Measurements from ENCODE around the gene PSMB10.

GRCh38 chr16:67926181-67926750, 10.4 kb downstream of the PSMB10 start:
- TF ChIP-seq, protein P1, sequence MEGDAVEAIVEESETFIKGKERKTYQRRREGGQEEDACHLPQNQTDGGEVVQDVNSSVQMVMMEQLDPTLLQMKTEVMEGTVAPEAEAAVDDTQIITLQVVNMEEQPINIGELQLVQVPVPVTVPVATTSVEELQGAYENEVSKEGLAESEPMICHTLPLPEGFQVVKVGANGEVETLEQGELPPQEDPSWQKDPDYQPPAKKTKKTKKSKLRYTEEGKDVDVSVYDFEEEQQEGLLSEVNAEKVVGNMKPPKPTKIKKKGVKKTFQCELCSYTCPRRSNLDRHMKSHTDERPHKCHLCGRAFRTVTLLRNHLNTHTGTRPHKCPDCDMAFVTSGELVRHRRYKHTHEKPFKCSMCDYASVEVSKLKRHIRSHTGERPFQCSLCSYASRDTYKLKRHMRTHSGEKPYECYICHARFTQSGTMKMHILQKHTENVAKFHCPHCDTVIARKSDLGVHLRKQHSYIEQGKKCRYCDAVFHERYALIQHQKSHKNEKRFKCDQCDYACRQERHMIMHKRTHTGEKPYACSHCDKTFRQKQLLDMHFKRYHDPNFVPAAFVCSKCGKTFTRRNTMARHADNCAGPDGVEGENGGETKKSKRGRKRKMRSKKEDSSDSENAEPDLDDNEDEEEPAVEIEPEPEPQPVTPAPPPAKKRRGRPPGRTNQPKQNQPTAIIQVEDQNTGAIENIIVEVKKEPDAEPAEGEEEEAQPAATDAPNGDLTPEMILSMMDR (IDR thresholded peaks at IDR 0.05; ENCODE audit: insufficient read depth, low read length, poor library complexity, severe bottlenecking): no peak
- TF ChIP-seq EZH2phosphoT487 (conservative IDR thresholded peaks at IDR 0.05; ENCODE audit: low read length): no peak

Data from SU-DHL-6 (cell line).